ENCODE data around the gene NTM. TPM values are rescaled to one million over a fixed set of nuclear protein-coding genes. Genes with fewer than 3 reads are reported as not detected.

NTM gene
- total RNA-seq, 3 donors from 2014 or later, result 0.66 to 9.0 (median 1.0) TPM

- Histone ChIP-seq H3K36me3 (no peaks in the 10 kb centered on the region), H3K4me1 (no peaks in the 10 kb centered on the region), H3K27me3 (peaks cover 0 to 67% of the 10 kb centered on the region in 2 donors), H3K27ac (no peak overlapping the region), H3K4me3 (no peak overlapping the region), H3K9me3 (no peaks in the 10 kb centered on the region)
- DNase-seq (ENCODE audit: low spot score in 2 of 2), result no peak
- TF ChIP-seq POLR2AphosphoS5 (IDR thresholded peaks at IDR 0.05) (no peak), POLR2A (IDR thresholded peaks at IDR 0.05) (no peak), CTCF (IDR thresholded peaks at IDR 0.05) (no peak)
- intact Hi-C loops (cut with DNase I; ENCODE audit: low total_unique reads), result no loop called here
Observed at GRCh38 chr11:131686836-131687235, 316.4 kb downstream of the NTM start.

- Histone ChIP-seq H3K27me3 (peaks cover 0 to 65% of the 10 kb centered on the region in 2 donors), H3K9me3 (no peaks in the 10 kb centered on the region), H3K4me3 (peak overlapping the region in 1 of 3 donors; percentile 31), H3K36me3 (no peaks in the 10 kb centered on the region), H3K4me1 (no peaks in the 10 kb centered on the region), H3K27ac (no peak overlapping the region)
- intact Hi-C loops (cut with DNase I; ENCODE audit: low total_unique reads), result no loop called here
- no peak for DNase-seq (ENCODE audit: low spot score in 2 of 2)
- no peak for TF ChIP-seq CTCF (IDR thresholded peaks at IDR 0.05)
- TF ChIP-seq POLR2A (IDR thresholded peaks at IDR 0.05), result no peak
- no peak for TF ChIP-seq POLR2AphosphoS5 (IDR thresholded peaks at IDR 0.05)
Observed at GRCh38 chr11:131687291-131688047, 317.1 kb downstream of the NTM start.

GRCh38 chr11:131688048-131688693 is 317.8 kb downstream of the NTM start:
- no peak overlapping the region for H3K27ac ChIP-seq
- peaks cover 0 to 58% of the 10 kb centered on the region in 2 donors for H3K27me3 ChIP-seq
- H3K4me1 ChIP-seq, result no peaks in the 10 kb centered on the region
- peak overlapping the region in 1 of 3 donors; percentile 31 for H3K4me3 ChIP-seq
- H3K9me3 ChIP-seq, result no peaks in the 10 kb centered on the region
- DNase-seq (ENCODE audit: low spot score in 2 of 2), result no peak
- H3K36me3 ChIP-seq, result no peaks in the 10 kb centered on the region
- intact Hi-C loops (cut with DNase I; ENCODE audit: low total_unique reads), result no loop called here
- no peak for TF ChIP-seq POLR2A (IDR thresholded peaks at IDR 0.05)
- no peak for TF ChIP-seq POLR2AphosphoS5 (IDR thresholded peaks at IDR 0.05)
- peak in 2 of 3 donors; percentile 34 to 52 for TF ChIP-seq CTCF (IDR thresholded peaks at IDR 0.05)

- peaks cover 0 to 47% of the 10 kb centered on the region in 2 donors for H3K27me3 ChIP-seq
- no peaks in the 10 kb centered on the region for H3K9me3 ChIP-seq
- no peak for DNase-seq (ENCODE audit: low spot score in 2 of 2)
- H3K27ac ChIP-seq, result no peak overlapping the region
- intact Hi-C loops (cut with DNase I; ENCODE audit: low total_unique reads), result no loop called here
- no peak overlapping the region for H3K4me3 ChIP-seq
- H3K4me1 ChIP-seq, result no peaks in the 10 kb centered on the region
- no peaks in the 10 kb centered on the region for H3K36me3 ChIP-seq
- no peak for TF ChIP-seq CTCF (IDR thresholded peaks at IDR 0.05)
- no peak for TF ChIP-seq POLR2A (IDR thresholded peaks at IDR 0.05)
- TF ChIP-seq POLR2AphosphoS5 (IDR thresholded peaks at IDR 0.05), result no peak
Observed at GRCh38 chr11:131689049-131689925, 318.9 kb downstream of the NTM start.

All from breast epithelium (tissue), 4 donors.